HEK293 (cell line): ENCODE measurements around the gene SUPT5H.

Experiments
- CTCF ChIA-PET: fragments of 350-600 bp; formaldehyde crosslinking; extraction: SDS; loops from one replicate; lab custom pipeline; 2021; ENCODE audit warnings: antibody characterized with exemption; lab: Yijun Ruan, JAX
- POLR2A ChIA-PET: fragments of 300-600 bp; formaldehyde crosslinking; extraction: SDS; loops from one replicate; lab custom pipeline; 2020; ENCODE audit warnings: antibody characterized with exemption, inconsistent platforms; lab: Yijun Ruan, JAX
- H3K27ac ChIP-seq: fragments of 200-500 bp; sonication (Bioruptor generic); 2 replicates; pipeline ENCODE4 v1.5.1; 2014; ENCODE audit warnings: low read depth, low read length, control low read depth, inconsistent platforms; ENCODE audit errors: extremely low read depth
- H3K36me3 ChIP-seq, 2 experiments: fragments of 200-500 bp in 1 of 2; sonication (Bioruptor generic) in 1 of 2; 1 replicate in 1 of 2; 2 replicates in 1 of 2; pipeline ENCODE4 v1.5.1; 2014 to 2017; ENCODE audit warnings: inconsistent platforms in 2 of 2, low read length in 2 of 2; ENCODE audit not compliant: control insufficient read depth in 2 of 2, insufficient read depth in 1 of 2
- H3K4me1 ChIP-seq: fragments of 200-500 bp; sonication (Bioruptor generic); 2 replicates; pipeline ENCODE4 v1.5.1; 2014; ENCODE audit warnings: mild to moderate bottlenecking, low read length, inconsistent platforms; ENCODE audit not compliant: control insufficient read depth, insufficient read depth
- H3K4me3 ChIP-seq: 2 replicates; pipeline ENCODE4 v1.5.1; 2011; ENCODE audit warnings: low read depth, mild to moderate bottlenecking, control low read depth, low read length, moderate library complexity
- H3K9me3 ChIP-seq: fragments of 200-500 bp; sonication (Bioruptor generic); 2 replicates; pipeline ENCODE4 v1.5.1; 2014; ENCODE audit warnings: low read depth, low read length, inconsistent platforms; ENCODE audit not compliant: control insufficient read depth, insufficient read depth
- GLIS1 ChIP-seq: fragments of 450-650 bp; formaldehyde crosslinking; IDR thresholded peaks from 2 replicates; pipeline ENCODE4 v1.5.1; 2016; ENCODE audit warnings: missing biosample characterization, missing genetic modification characterization
- HIC1 ChIP-seq: fragments of 450-650 bp; formaldehyde crosslinking; IDR thresholded peaks from 2 replicates; pipeline ENCODE4 v1.5.1; 2016; ENCODE audit warnings: missing biosample characterization, missing genetic modification characterization
- KLF7 ChIP-seq: fragments of 450-650 bp; formaldehyde crosslinking; IDR thresholded peaks from 2 replicates; pipeline ENCODE4 v1.5.1; 2016; ENCODE audit warnings: missing biosample characterization, missing genetic modification characterization, borderline replicate concordance
- RBAK ChIP-seq: fragments of 450-650 bp; formaldehyde crosslinking; IDR thresholded peaks from 2 replicates; pipeline ENCODE4 v1.5.1; 2016; ENCODE audit warnings: missing biosample characterization, missing genetic modification characterization
- REPIN1 ChIP-seq: fragments of 450-650 bp; formaldehyde crosslinking; IDR thresholded peaks from 2 replicates; pipeline ENCODE4 v1.5.1; 2017; ENCODE audit warnings: missing biosample characterization, missing genetic modification characterization, low read depth
- SCRT1 ChIP-seq: fragments of 450-650 bp; formaldehyde crosslinking; IDR thresholded peaks from 2 replicates; pipeline ENCODE4 v1.5.1; 2016; ENCODE audit warnings: missing biosample characterization, missing genetic modification characterization, borderline replicate concordance
- SP2 ChIP-seq: fragments of 450-650 bp; formaldehyde crosslinking; IDR thresholded peaks from 2 replicates; pipeline ENCODE4 v1.5.1; 2016; ENCODE audit warnings: missing biosample characterization, missing genetic modification characterization
- SP7 ChIP-seq: fragments of 450-650 bp; formaldehyde crosslinking; IDR thresholded peaks from 2 replicates; pipeline ENCODE4 v1.5.1; 2016; ENCODE audit warnings: missing biosample characterization, missing genetic modification characterization
- TRIM28 ChIP-seq: IDR thresholded peaks from 2 replicates; pipeline ENCODE4 v1.6.1; 2011; ENCODE audit warnings: low read length, control low read depth, borderline replicate concordance
- ZBTB6 ChIP-seq: fragments of 450-650 bp; formaldehyde crosslinking; IDR thresholded peaks from 2 replicates; pipeline ENCODE4 v1.5.1; 2017; ENCODE audit warnings: missing biosample characterization, missing genetic modification characterization
- ZFP3 ChIP-seq: fragments of 450-650 bp; formaldehyde crosslinking; IDR thresholded peaks from 2 replicates; pipeline ENCODE4 v1.5.1; 2016; ENCODE audit warnings: low read depth, missing biosample characterization, missing genetic modification characterization
- ZNF155 ChIP-seq: fragments of 450-650 bp; formaldehyde crosslinking; IDR thresholded peaks from 2 replicates; pipeline ENCODE4 v1.5.1; 2016; ENCODE audit warnings: missing biosample characterization, missing genetic modification characterization
- ZNF16 ChIP-seq: fragments of 450-650 bp; formaldehyde crosslinking; IDR thresholded peaks from 2 replicates; pipeline ENCODE4 v1.5.1; 2016; ENCODE audit warnings: low read depth, missing biosample characterization, missing genetic modification characterization
- ZNF169 ChIP-seq: fragments of 450-650 bp; formaldehyde crosslinking; IDR thresholded peaks from 2 replicates; pipeline ENCODE4 v1.5.1; 2016; ENCODE audit warnings: missing biosample characterization, missing genetic modification characterization
- ZNF184 ChIP-seq: fragments of 450-650 bp; IDR thresholded peaks from 2 replicates; pipeline ENCODE4 v1.5.1; 2018; ENCODE audit warnings: missing biosample characterization, mild to moderate bottlenecking, missing genetic modification characterization
- ZNF211 ChIP-seq: fragments of 450-650 bp; formaldehyde crosslinking; IDR thresholded peaks from 2 replicates; pipeline ENCODE4 v1.5.1; 2016; ENCODE audit warnings: low read depth, missing biosample characterization, missing genetic modification characterization
- ZNF350 ChIP-seq: fragments of 450-650 bp; formaldehyde crosslinking; IDR thresholded peaks from 2 replicates; pipeline ENCODE4 v1.5.0; 2017; ENCODE audit warnings: missing biosample characterization, mild to moderate bottlenecking, missing genetic modification characterization
- ZNF416 ChIP-seq: fragments of 450-650 bp; formaldehyde crosslinking; IDR thresholded peaks from 2 replicates; pipeline ENCODE4 v1.5.1; 2016; ENCODE audit warnings: missing biosample characterization, missing genetic modification characterization
- ZNF48 ChIP-seq: fragments of 450-650 bp; formaldehyde crosslinking; IDR thresholded peaks from 2 replicates; pipeline ENCODE4 v1.5.1; 2016; ENCODE audit warnings: missing biosample characterization, missing genetic modification characterization
- ZNF600 ChIP-seq: fragments of 450-650 bp; formaldehyde crosslinking; IDR thresholded peaks from 2 replicates; pipeline ENCODE4 v1.5.1; 2016; ENCODE audit warnings: missing biosample characterization, missing genetic modification characterization
- ZNF645 ChIP-seq: fragments of 450-650 bp; formaldehyde crosslinking; IDR thresholded peaks from 2 replicates; pipeline ENCODE4; 2016; ENCODE audit warnings: missing biosample characterization, missing genetic modification characterization
- ZNF664 ChIP-seq: fragments of 450-650 bp; formaldehyde crosslinking; IDR thresholded peaks from 2 replicates; pipeline ENCODE4 v1.5.1; 2016; ENCODE audit warnings: missing biosample characterization, missing genetic modification characterization
- ZNF692 ChIP-seq: fragments of 450-650 bp; formaldehyde crosslinking; IDR thresholded peaks from 2 replicates; pipeline ENCODE4 v1.5.1; 2016; ENCODE audit warnings: missing biosample characterization, missing genetic modification characterization
- ZNF704 ChIP-seq: fragments of 450-650 bp; formaldehyde crosslinking; IDR thresholded peaks from 2 replicates; pipeline ENCODE4 v1.5.1; 2016; ENCODE audit warnings: missing biosample characterization, missing genetic modification characterization
- TF ChIP-seq, protein P1 (sequence below): fragments of 450-650 bp; formaldehyde crosslinking; IDR thresholded peaks from 2 replicates; pipeline ENCODE4 v1.5.1; 2016; ENCODE audit warnings: missing biosample characterization, missing genetic modification characterization

The SUPT5H gene

DNA sequence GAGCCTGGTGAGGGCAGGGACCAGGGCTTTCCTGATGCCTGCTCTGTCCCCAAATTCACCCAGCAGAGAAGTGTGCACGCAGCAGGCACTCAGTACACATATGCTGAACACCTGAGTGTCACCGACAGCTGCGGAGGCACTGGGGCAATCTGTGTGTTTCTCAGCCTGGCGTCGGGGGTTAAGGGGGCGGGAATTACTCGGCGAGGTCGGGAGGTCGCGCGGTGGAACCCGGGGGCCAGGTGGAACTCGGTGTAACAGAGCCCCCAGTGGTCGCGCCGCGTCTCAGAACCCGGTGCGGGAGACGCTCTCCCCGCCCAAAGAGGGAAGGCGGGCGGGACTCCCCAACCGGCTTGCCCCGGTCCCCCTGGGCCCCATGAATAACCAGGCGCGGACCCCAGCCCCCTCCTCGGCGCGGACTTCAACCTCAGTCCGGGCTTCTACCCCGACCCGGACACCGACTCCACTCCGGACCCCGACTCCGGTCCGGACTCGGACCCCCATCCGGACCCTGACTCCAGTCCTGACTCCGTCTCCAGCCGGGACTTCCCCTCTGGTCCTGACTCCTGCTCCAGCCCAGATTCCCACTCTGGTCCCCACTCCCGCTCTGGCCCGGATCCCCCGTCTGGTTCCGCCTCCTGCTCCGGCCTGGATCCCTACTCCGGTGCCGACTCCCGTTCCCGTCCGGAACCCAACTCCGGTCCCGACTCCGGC lies 69.6 kb downstream of the SUPT5H start, which contains the start of gene SELENOV (continued):
- TF ChIP-seq ZNF350 (tag by site-specific recombination) (no peak), GLIS1 (tag by site-specific recombination) (peak; percentile 27; the same call in 1 of the 2 replicates), ZNF645 (tag by site-specific recombination) (0 out of 2 replicates have a peak, but pooled peaks have one; percentile 23), ZNF211 (tag by site-specific recombination) (no peak), ZNF692 (tag by site-specific recombination) (peak; percentile 43; the same call in 1 of the 2 replicates), ZNF664 (tag by site-specific recombination) (no peak), SP7 (peak; percentile 51; the same call in 1 of the 2 replicates), HIC1 (tag by site-specific recombination) (0 out of 2 replicates have a peak, but pooled peaks have one; percentile 8), SCRT1 (tag by site-specific recombination) (no peak), ZBTB6 (peak; percentile 55; the same call in 1 of the 2 replicates)

GRCh38 chr19:39515551-39516191 lies 70.3 kb downstream of the SUPT5H start:
- Histone ChIP-seq H3K4me1 (peaks cover 18% of the 10 kb centered on the region), H3K27ac (peak overlapping the region; percentile 16; the same call in 1 of the 2 replicates), H3K9me3 (no peaks in the 10 kb centered on the region), H3K36me3 (peaks cover 0 to 4% of the 10 kb centered on the region in 2 experiments; a peak in 1 of 3 replicates), H3K4me3 (peak overlapping the region; percentile 25)
- POLR2A ChIA-PET = interaction anchor here (0.6 to 1.1 kb wide), 4 partner anchors 18 to 934 kb away, joined by 3 read pairs; partner anchors contain the start of gene RPS16
- CTCF ChIA-PET = interaction anchor here (0.6 to 3.7 kb wide), 10 partner anchors 10 to 1220 kb away, joined by 3 to 21 read pairs (median 3); partner anchors contain the start of gene EID2B
- TF ChIP-seq ZNF600 (tag by site-specific recombination) = peak; percentile 24; the same call in 1 of the 2 replicates
- no peak for TF ChIP-seq ZNF184 (tag by site-specific recombination)
- no peak for TF ChIP-seq ZNF16 (tag by site-specific recombination)
- no peak for TF ChIP-seq ZNF169 (tag by site-specific recombination)
- no peak for TF ChIP-seq ZNF416
- TF ChIP-seq REPIN1 = 0 out of 2 replicates have a peak, but pooled peaks have one; percentile 2
- TF ChIP-seq ZNF48 (tag by site-specific recombination) = no peak
- no peak for TF ChIP-seq RBAK (tag by site-specific recombination)
- no peak for TF ChIP-seq TRIM28
- no peak for TF ChIP-seq ZNF155 (tag by site-specific recombination)
- no peak; the same call in 1 of the 2 replicates for TF ChIP-seq SP2 (tag by site-specific recombination)
- TF ChIP-seq, protein P1, sequence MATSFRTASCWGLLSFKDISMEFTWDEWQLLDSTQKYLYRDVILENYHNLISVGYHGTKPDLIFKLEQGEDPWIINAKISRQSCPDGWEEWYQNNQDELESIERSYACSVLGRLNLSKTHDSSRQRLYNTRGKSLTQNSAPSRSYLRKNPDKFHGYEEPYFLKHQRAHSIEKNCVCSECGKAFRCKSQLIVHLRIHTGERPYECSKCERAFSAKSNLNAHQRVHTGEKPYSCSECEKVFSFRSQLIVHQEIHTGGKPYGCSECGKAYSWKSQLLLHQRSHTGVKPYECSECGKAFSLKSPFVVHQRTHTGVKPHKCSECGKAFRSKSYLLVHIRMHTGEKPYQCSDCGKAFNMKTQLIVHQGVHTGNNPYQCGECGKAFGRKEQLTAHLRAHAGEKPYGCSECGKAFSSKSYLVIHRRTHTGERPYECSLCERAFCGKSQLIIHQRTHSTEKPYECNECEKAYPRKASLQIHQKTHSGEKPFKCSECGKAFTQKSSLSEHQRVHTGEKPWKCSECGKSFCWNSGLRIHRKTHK = no peak
- no peak for TF ChIP-seq ZNF704
- no peak for TF ChIP-seq ZFP3 (tag by site-specific recombination)
- TF ChIP-seq KLF7 (tag by site-specific recombination) = no peak
